Calu3 (cell line): ENCODE results near the gene DRAM1. TPM values are rescaled to one million over a fixed set of nuclear protein-coding genes. Genes with fewer than 3 reads are reported as not detected.

ENCODE experiments used
- BruUV-seq: library from RNA; stranded (reverse); fragments of 400-500 nt; replicated peaks from 2 replicates; lab custom pipeline; 2021; lab: Mats Ljungman, UMichigan
- CTCF ChIA-PET: fragments of 300-600 bp; sonication (Branson Sonifier 250); formaldehyde crosslinking; loops from one replicate; lab custom pipeline; 2022; ENCODE audit warnings: antibody characterized with exemption; lab: Charles Lee
- DNase-seq: peaks from one replicate; pipeline ENCODE4 v3.0.0; 2022
- H3K27ac Mint-ChIP-seq: one replicate; pipeline ENCODE4 v1.8.0; 2022; ENCODE audit warnings: mixed read lengths; ENCODE audit not compliant: unreplicated experiment
- H3K27me3 Mint-ChIP-seq: one replicate; pipeline ENCODE4 v1.8.0; 2022; ENCODE audit warnings: mixed read lengths; ENCODE audit not compliant: unreplicated experiment
- H3K36me3 Mint-ChIP-seq: one replicate; pipeline ENCODE4 v1.8.0; 2022; ENCODE audit warnings: mild to moderate bottlenecking, moderate library complexity, mixed read lengths; ENCODE audit not compliant: insufficient read depth, unreplicated experiment
- H3K4me1 Mint-ChIP-seq: one replicate; pipeline ENCODE4 v1.8.0; 2022; ENCODE audit warnings: mild to moderate bottlenecking, low read depth, mixed read lengths; ENCODE audit not compliant: unreplicated experiment
- H3K4me3 Mint-ChIP-seq: one replicate; pipeline ENCODE4 v1.8.0; 2022; ENCODE audit warnings: mild to moderate bottlenecking, low read depth, moderate library complexity, mixed read lengths; ENCODE audit not compliant: unreplicated experiment
- H3K9me3 Mint-ChIP-seq: one replicate; pipeline ENCODE4 v1.8.0; 2022; ENCODE audit warnings: low read depth, mixed read lengths; ENCODE audit not compliant: unreplicated experiment
- intact Hi-C: fragments of 100-400 bp; cut with micrococcal nuclease; formaldehyde crosslinking; loops from one replicate; pipeline ENCODE4 v1.10.0; 2022; ENCODE audit not compliant: unreplicated experiment
- total RNA-seq: library from RNA; stranded (reverse); gene quantifications from 2 replicates; pipeline ENCODE4 v1.2.3, GENCODE V29; 2022
- TF ChIP-seq, protein P1 (sequence below): fragments of 200-600 bp; IDR thresholded peaks from one replicate; pipeline ENCODE4 v1.8.0; 2022; ENCODE audit warnings: antibody characterized with exemption; ENCODE audit not compliant: unreplicated experiment

DRAM1 gene
- total RNA-seq, 1 experiment from 2014 or later: 28.1 TPM

- Mint-ChIP-seq H3K9me3 (no peaks in the 10 kb centered on the region), H3K27ac (no peak overlapping the region), H3K4me1 (no peaks in the 10 kb centered on the region), H3K27me3 (peaks cover 44% of the 10 kb centered on the region), H3K36me3 (no peaks in the 10 kb centered on the region), H3K4me3 (no peak overlapping the region)
- no TSS peak for BruUV-seq
- TF ChIP-seq, protein P1, sequence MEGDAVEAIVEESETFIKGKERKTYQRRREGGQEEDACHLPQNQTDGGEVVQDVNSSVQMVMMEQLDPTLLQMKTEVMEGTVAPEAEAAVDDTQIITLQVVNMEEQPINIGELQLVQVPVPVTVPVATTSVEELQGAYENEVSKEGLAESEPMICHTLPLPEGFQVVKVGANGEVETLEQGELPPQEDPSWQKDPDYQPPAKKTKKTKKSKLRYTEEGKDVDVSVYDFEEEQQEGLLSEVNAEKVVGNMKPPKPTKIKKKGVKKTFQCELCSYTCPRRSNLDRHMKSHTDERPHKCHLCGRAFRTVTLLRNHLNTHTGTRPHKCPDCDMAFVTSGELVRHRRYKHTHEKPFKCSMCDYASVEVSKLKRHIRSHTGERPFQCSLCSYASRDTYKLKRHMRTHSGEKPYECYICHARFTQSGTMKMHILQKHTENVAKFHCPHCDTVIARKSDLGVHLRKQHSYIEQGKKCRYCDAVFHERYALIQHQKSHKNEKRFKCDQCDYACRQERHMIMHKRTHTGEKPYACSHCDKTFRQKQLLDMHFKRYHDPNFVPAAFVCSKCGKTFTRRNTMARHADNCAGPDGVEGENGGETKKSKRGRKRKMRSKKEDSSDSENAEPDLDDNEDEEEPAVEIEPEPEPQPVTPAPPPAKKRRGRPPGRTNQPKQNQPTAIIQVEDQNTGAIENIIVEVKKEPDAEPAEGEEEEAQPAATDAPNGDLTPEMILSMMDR: no peak
- intact Hi-C loops: loop anchor here (1.0 to 10.0 kb wide), 6 partner anchors 121 to 938 kb away; partner anchors contain the start of genes IGF1 and WASHC3
- CTCF ChIA-PET: interaction anchor here (0.6 to 1.6 kb wide), 2 partner anchors 570 to 871 kb away, joined by 4 to 6 read pairs; no protein-coding TSS in a partner anchor
- DNase-seq: no peak
These were observed 63.1 kb downstream of the DRAM1 start for GRCh38 chr12:101940400-101940950.

DNA sequence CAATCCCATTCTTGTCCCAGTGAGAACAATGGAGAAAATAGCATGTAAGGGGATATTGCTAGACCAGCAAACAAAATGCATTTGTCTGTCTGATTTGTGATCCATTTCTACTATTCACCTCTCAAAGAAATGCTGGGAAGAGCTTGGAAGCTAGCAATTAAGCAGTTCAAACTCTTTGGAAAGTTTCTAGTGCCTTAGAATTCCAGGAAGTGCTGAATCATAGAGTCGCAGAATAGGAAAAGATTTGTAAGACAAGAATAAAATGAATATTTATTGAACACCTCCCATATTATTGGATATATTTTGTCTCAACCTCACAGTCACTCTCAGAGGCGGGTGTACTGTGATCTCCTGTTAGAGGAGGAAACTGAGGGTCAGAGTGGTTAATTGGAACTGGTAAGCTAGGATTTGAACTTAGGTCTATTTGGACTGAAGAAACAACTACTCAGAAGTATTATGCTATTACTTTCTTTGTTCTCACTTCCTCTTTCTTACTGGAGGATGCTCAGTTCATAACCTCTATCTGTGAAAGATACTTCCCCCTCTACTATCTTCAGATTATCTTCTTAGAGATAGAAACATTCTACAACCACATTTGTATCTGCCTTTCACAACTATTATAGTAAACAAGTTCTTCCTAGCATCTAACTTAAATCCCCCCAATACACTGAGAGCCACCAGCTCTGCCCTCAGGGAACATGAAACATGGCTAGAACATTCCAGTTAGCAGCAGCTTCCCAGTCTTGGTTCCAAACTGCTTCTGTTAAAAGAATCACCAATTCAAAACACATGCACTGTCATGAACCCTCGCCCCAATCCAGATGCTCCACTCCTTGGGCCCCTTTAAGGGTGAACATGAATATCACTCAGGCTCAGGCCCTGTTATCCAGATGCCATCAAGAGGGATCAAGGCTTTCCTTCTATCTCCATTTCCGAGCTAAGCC, 64.2 kb downstream of the DRAM1 start:
- Mint-ChIP-seq H3K9me3 (no peaks in the 10 kb centered on the region), H3K4me1 (no peaks in the 10 kb centered on the region), H3K36me3 (no peaks in the 10 kb centered on the region), H3K27ac (no peak overlapping the region), H3K27me3 (peaks cover 34% of the 10 kb centered on the region), H3K4me3 (no peak overlapping the region)
- TF ChIP-seq, protein P1: no peak
- intact Hi-C loops: loop anchor here (2.0 to 10.0 kb wide), 4 partner anchors 353 to 937 kb away; partner anchors contain the start of gene IGF1
- DNase-seq: no peak
- BruUV-seq: no TSS peak
- CTCF ChIA-PET: interaction anchor here (1.0 kb wide), 1 partner anchor 7 kb away, joined by 4 read pairs; no protein-coding TSS in a partner anchor

DNA sequence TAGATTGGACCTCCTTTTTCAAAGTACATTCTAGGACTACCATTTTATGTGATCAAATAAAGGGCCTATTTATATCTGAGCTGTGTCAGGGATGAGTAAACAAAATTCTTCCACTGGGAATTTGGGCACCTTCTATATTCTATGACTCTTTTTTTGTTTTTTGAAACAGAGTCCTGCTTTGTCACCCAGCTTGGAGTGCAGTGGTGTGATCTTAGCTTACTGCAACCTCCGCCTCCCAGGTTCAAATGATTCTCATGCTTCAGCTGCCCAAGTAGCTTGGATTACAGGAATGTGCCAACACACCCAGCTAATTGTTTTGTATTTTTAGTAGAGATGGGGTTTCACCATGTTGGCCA, 64.8 kb downstream of the DRAM1 start:
- intact Hi-C loops: loop anchor here (5.0 to 10.0 kb wide), 3 partner anchors 353 to 870 kb away; partner anchors contain the start of gene IGF1
- Mint-ChIP-seq H3K27me3 (peaks cover 34% of the 10 kb centered on the region), H3K4me3 (no peak overlapping the region), H3K27ac (no peak overlapping the region), H3K9me3 (no peaks in the 10 kb centered on the region), H3K36me3 (no peaks in the 10 kb centered on the region), H3K4me1 (no peaks in the 10 kb centered on the region)
- BruUV-seq: no TSS peak
- TF ChIP-seq, protein P1: no peak
- CTCF ChIA-PET: interaction anchor here (0.7 to 1.0 kb wide), 5 partner anchors 8 to 833 kb away, joined by 3 to 6 read pairs (median 4); no protein-coding TSS in a partner anchor
- DNase-seq: no peak

GRCh38 chr12:101945369-101946232, 68.2 kb downstream of the DRAM1 start:
- Mint-ChIP-seq H3K4me3 (no peak overlapping the region), H3K9me3 (no peaks in the 10 kb centered on the region), H3K27ac (no peak overlapping the region), H3K36me3 (no peaks in the 10 kb centered on the region), H3K4me1 (no peaks in the 10 kb centered on the region), H3K27me3 (peaks cover 34% of the 10 kb centered on the region)
- TF ChIP-seq, protein P1: no peak
- no peak for DNase-seq
- intact Hi-C loops: loop anchor here (10.0 kb wide), 1 partner anchor 349 kb away; no protein-coding TSS in a partner anchor
- CTCF ChIA-PET: no interaction called here
- BruUV-seq: no TSS peak
